Measurements from ENCODE around the gene PTGER4.

- TF ChIP-seq CTCF (IDR thresholded peaks at IDR 0.05) = no peak
- no peak for TF ChIP-seq POLR2A (IDR thresholded peaks at IDR 0.05)
These were observed 34.3 kb downstream of the PTGER4 start for GRCh38 chr5:40714001-40714400.
